Measurements from ENCODE around the gene CFAP77. TPM values are rescaled to one million over a fixed set of nuclear protein-coding genes. Genes with fewer than 3 reads are reported as not detected.

Gene CFAP77
- total RNA-seq, 1 donor = under 0.01 TPM

GRCh38 chr9:132531195-132531594 is 121.2 kb downstream of the CFAP77 start:
- no peak for DNase-seq (ENCODE audit: low read depth)
- H3K4me3 ChIP-seq (ENCODE audit: low read depth, low read length) = no peak overlapping the region
- no peak for TF ChIP-seq CTCF (IDR thresholded peaks at IDR 0.05; ENCODE audit: insufficient read depth, low read depth, low read length)

GRCh38 chr9:132531710-132532570 is 121.9 kb downstream of the CFAP77 start:
- no peak for DNase-seq (ENCODE audit: low read depth)
- TF ChIP-seq CTCF (IDR thresholded peaks at IDR 0.05; ENCODE audit: insufficient read depth, low read depth, low read length) = no peak

GRCh38 chr9:132534832-132535231 is 124.8 kb downstream of the CFAP77 start:
- H3K4me3 ChIP-seq (ENCODE audit: low read depth, low read length) = no peak overlapping the region
- no peak for DNase-seq (ENCODE audit: low read depth)
- no peak for TF ChIP-seq CTCF (IDR thresholded peaks at IDR 0.05; ENCODE audit: insufficient read depth, low read depth, low read length)

More at GRCh38 chr9:132531710-132532570, 121.9 kb downstream of the CFAP77 start:
- H3K4me3 ChIP-seq (ENCODE audit: low read depth, low read length) = no peak overlapping the region

- H3K4me3 ChIP-seq (ENCODE audit: low read depth, low read length) = no peak overlapping the region
- DNase-seq (ENCODE audit: low read depth) = no peak
- TF ChIP-seq CTCF (IDR thresholded peaks at IDR 0.05; ENCODE audit: insufficient read depth, low read depth, low read length) = no peak
Measured at GRCh38 chr9:132536124-132536523, 126.1 kb downstream of the CFAP77 start.

DNA sequence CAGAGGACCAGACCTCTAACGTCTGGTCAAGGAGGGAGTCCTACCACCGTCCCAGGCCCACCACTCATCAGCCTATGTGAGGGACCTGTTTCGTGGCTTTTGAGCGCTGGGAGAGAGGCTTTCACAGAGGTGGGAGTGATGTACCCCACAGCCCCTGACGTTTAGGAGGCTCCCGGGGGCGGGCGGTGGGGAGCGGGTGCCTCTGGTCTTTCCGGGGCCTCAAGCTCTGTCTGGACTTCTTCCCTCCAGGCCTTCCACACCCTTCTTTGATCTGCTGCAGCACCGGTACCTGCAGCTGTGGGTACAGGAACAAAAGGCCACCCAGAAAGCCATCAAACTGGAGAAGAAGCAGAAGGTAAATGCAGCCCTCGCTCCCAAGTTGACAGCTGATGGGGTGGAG is 127.3 kb downstream of the CFAP77 start:
- DNase-seq (ENCODE audit: low read depth) = no peak
- TF ChIP-seq CTCF (IDR thresholded peaks at IDR 0.05; ENCODE audit: insufficient read depth, low read depth, low read length) = no peak
- H3K4me3 ChIP-seq (ENCODE audit: low read depth, low read length) = no peak overlapping the region

DNA sequence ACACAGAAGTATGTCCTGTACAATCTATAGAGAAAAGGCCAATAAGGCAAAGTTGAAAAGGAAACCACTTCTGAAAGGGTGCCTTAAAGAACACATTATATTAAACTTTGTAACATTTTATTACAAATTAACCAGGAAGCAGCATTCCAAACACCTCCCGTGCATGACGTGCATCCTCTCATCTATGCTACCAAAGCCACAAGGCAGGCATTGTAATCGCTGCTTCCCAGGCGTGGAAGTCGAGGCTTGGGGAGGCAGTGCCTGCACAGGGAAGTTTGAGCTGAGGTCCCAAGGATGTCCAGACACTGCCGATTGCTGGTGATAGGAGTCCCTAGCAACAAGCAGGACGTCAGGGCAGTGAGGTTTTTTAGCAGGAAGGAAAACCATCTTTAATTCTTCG is 128.1 kb downstream of the CFAP77 start:
- no peak for DNase-seq (ENCODE audit: low read depth)
- H3K4me3 ChIP-seq (ENCODE audit: low read depth, low read length) = no peak overlapping the region
- TF ChIP-seq CTCF (IDR thresholded peaks at IDR 0.05; ENCODE audit: insufficient read depth, low read depth, low read length) = no peak

Data from fibroblast of villous mesenchyme (primary cell).